ENCODE measurements around the gene SH2D7.

The SH2D7 gene

GRCh38 chr15:78083687-78084448 is 8.5 kb upstream of the SH2D7 start:
- no peak for TF ChIP-seq CTCF (IDR thresholded peaks at IDR 0.05; ENCODE audit: low read length)
- no peak for TF ChIP-seq EZH2 (IDR thresholded peaks at IDR 0.05; ENCODE audit: borderline replicate concordance, low read length)
- Histone ChIP-seq H3K9me3 (ENCODE audit: low read length) (no peaks in the 10 kb centered on the region), H3K4me3 (ENCODE audit: low read depth, low read length, poor library complexity, severe bottlenecking) (no peak overlapping the region), H3K9ac (ENCODE audit: low read length) (no peak overlapping the region), H2AFZ (ENCODE audit: low read length) (no peak overlapping the region), H3F3A (ENCODE audit: insufficient read depth, low read length) (no peaks in the 10 kb centered on the region), H3K27me3 (ENCODE audit: insufficient read depth, low read length) (no peaks in the 10 kb centered on the region), H4K20me1 (ENCODE audit: insufficient read depth, low read length) (no peaks in the 10 kb centered on the region), H3K9me2 (ENCODE audit: low read depth, low read length) (no peaks in the 10 kb centered on the region), H3K27ac (ENCODE audit: low read depth, low read length, poor library complexity, severe bottlenecking) (peak overlapping the region; percentile 41), H3K36me3 (ENCODE audit: insufficient read depth, low read length) (no peaks in the 10 kb centered on the region), H3K79me2 (ENCODE audit: insufficient read depth, low read length) (no peaks in the 10 kb centered on the region), H3K4me2 (ENCODE audit: low read length) (peak overlapping the region; percentile 24; the same call in 1 of the 2 replicates), H3K4me1 (ENCODE audit: insufficient read depth, low read length, severe bottlenecking) (peaks cover 13% of the 10 kb centered on the region)

GRCh38 chr15:78084449-78084750 is 8.0 kb upstream of the SH2D7 start:
- Histone ChIP-seq H3K9me2 (ENCODE audit: low read depth, low read length) (no peaks in the 10 kb centered on the region), H3K4me2 (ENCODE audit: low read length) (peak overlapping the region; percentile 24; the same call in 1 of the 2 replicates), H4K20me1 (ENCODE audit: insufficient read depth, low read length) (no peaks in the 10 kb centered on the region), H3K36me3 (ENCODE audit: insufficient read depth, low read length) (no peaks in the 10 kb centered on the region), H2AFZ (ENCODE audit: low read length) (no peak overlapping the region), H3K9ac (ENCODE audit: low read length) (no peak overlapping the region), H3K9me3 (ENCODE audit: low read length) (no peaks in the 10 kb centered on the region), H3K4me3 (ENCODE audit: low read depth, low read length, poor library complexity, severe bottlenecking) (no peak overlapping the region), H3F3A (ENCODE audit: insufficient read depth, low read length) (no peaks in the 10 kb centered on the region), H3K27ac (ENCODE audit: low read depth, low read length, poor library complexity, severe bottlenecking) (peak overlapping the region; percentile 41), H3K79me2 (ENCODE audit: insufficient read depth, low read length) (no peaks in the 10 kb centered on the region), H3K4me1 (ENCODE audit: insufficient read depth, low read length, severe bottlenecking) (peaks cover 13% of the 10 kb centered on the region), H3K27me3 (ENCODE audit: insufficient read depth, low read length) (no peaks in the 10 kb centered on the region)
- TF ChIP-seq EZH2 (IDR thresholded peaks at IDR 0.05; ENCODE audit: borderline replicate concordance, low read length) (no peak), CTCF (IDR thresholded peaks at IDR 0.05; ENCODE audit: low read length) (no peak)

- TF ChIP-seq EZH2 (IDR thresholded peaks at IDR 0.05; ENCODE audit: borderline replicate concordance, low read length) (no peak), CTCF (IDR thresholded peaks at IDR 0.05; ENCODE audit: low read length) (no peak)
- no peaks in the 10 kb centered on the region for H3K36me3 ChIP-seq (ENCODE audit: insufficient read depth, low read length)
- H3K4me2 ChIP-seq (ENCODE audit: low read length): no peak overlapping the region
Observed at GRCh38 chr15:78085928-78086327, 6.4 kb upstream of the SH2D7 start.

More at GRCh38 chr15:78085928-78086327, 6.4 kb upstream of the SH2D7 start:
- Histone ChIP-seq H3K9me3 (ENCODE audit: low read length) (no peaks in the 10 kb centered on the region), H3K27ac (ENCODE audit: low read depth, low read length, poor library complexity, severe bottlenecking) (no peak overlapping the region), H3K79me2 (ENCODE audit: insufficient read depth, low read length) (no peaks in the 10 kb centered on the region), H3K9ac (ENCODE audit: low read length) (no peak overlapping the region), H3K9me2 (ENCODE audit: low read depth, low read length) (no peaks in the 10 kb centered on the region), H4K20me1 (ENCODE audit: insufficient read depth, low read length) (no peaks in the 10 kb centered on the region), H3K4me3 (ENCODE audit: low read depth, low read length, poor library complexity, severe bottlenecking) (no peak overlapping the region), H3F3A (ENCODE audit: insufficient read depth, low read length) (no peaks in the 10 kb centered on the region), H3K27me3 (ENCODE audit: insufficient read depth, low read length) (no peaks in the 10 kb centered on the region), H3K4me1 (ENCODE audit: insufficient read depth, low read length, severe bottlenecking) (peaks cover 13% of the 10 kb centered on the region), H2AFZ (ENCODE audit: low read length) (no peak overlapping the region)

Data from OCI-LY1 (cell line).